Measurements from ENCODE around the gene NLRP3.
"Not testable (repeated sequence)": the region's sequence is repeated elsewhere in the genome, so short reads cannot be mapped to it uniquely, and the experiment has no call there.

NLRP3 gene

DNA sequence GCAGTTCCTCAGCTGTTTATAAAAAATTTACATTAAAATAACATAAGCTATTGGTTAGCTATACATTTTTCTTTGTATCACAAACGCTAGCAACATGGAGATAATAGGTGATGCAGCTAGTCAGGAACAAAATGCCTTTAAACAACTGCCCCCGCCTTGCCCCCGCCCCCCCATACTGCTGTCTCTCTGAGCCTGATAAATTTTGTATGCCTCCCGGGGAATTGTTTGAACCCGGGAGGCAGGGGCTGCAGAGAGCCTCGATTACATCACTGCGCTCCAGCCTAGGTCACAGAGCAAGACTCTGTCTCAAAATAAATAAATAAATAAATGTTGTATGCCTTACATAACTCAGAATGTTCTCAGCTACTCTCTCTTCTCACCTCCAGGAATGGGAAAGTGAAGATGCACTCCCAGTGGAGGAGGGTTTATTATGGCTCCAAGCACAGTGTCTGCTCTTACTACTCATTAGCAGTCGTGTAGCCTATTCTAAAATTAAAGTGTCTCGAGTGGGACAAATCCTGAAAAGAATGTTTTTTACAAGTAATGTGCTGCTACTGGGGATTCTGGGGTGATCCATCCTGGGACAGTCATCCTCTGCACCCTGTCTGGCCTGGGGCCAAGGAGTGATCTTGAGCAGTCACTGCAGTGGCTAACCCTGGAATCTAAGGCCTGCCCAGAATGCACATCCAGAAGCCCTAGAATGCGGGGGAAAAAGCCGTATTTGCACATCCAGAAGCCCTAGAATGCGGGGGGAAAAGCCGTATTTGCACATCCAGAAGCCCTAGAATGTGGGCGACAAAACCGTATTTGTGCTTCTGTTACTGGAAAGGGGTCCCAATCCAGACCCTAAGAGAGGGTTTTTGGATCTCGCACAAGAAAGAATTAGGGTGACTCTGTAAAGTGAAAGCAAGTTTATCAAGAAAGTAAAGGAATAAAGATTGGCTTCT, 44.9 kb upstream of the NLRP3 start:
- peaks cover 6% of the 10 kb centered on the region for H3K4me1 Mint-ChIP-seq
- peak overlapping the region in 2 of 3 experiments; percentile 36 to 48 for H3K27ac Mint-ChIP-seq
- H3K4me3 Mint-ChIP-seq: no peak overlapping the region
- peaks cover 4% of the 10 kb centered on the region for H3K36me3 Mint-ChIP-seq (ENCODE audit: low read depth)
- no peaks in the 10 kb centered on the region for H3K27me3 Mint-ChIP-seq (ENCODE audit: low read depth)
- H3K9me3 Mint-ChIP-seq: peaks cover 8% of the 10 kb centered on the region
- TF ChIP-seq, protein P1, sequence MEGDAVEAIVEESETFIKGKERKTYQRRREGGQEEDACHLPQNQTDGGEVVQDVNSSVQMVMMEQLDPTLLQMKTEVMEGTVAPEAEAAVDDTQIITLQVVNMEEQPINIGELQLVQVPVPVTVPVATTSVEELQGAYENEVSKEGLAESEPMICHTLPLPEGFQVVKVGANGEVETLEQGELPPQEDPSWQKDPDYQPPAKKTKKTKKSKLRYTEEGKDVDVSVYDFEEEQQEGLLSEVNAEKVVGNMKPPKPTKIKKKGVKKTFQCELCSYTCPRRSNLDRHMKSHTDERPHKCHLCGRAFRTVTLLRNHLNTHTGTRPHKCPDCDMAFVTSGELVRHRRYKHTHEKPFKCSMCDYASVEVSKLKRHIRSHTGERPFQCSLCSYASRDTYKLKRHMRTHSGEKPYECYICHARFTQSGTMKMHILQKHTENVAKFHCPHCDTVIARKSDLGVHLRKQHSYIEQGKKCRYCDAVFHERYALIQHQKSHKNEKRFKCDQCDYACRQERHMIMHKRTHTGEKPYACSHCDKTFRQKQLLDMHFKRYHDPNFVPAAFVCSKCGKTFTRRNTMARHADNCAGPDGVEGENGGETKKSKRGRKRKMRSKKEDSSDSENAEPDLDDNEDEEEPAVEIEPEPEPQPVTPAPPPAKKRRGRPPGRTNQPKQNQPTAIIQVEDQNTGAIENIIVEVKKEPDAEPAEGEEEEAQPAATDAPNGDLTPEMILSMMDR (IDR thresholded peaks at IDR 0.05; ENCODE audit: unreplicated experiment in 3 of 3): no peak

DNA sequence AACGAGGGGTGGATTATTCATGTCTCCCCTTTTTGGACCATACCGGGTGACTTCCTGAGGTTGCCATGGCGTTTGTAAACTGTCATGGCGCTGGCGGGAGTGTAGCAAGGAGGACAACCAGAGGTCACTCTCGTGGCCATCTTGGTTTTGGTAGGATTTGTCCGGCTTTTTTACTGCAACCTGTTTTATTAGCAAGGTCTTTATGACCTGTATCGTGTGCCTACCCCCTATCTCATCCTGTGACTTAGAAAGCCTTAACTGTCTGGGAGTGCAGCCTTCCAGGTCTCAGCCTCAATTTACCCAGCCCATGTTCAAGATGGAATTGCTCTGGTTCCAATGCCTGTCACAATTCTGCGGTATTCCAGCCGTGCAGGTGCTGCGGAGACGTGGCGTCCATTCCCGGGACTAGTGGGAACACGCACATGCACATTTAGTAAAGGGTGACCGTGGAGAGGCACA, 44.1 kb upstream of the NLRP3 start:
- no peaks in the 10 kb centered on the region for H3K27me3 Mint-ChIP-seq (ENCODE audit: low read depth)
- peaks cover 4% of the 10 kb centered on the region for H3K36me3 Mint-ChIP-seq (ENCODE audit: low read depth)
- TF ChIP-seq, protein P1 (IDR thresholded peaks at IDR 0.05; ENCODE audit: unreplicated experiment in 3 of 3): no peak
- peaks cover 6% of the 10 kb centered on the region for H3K4me1 Mint-ChIP-seq
- H3K9me3 Mint-ChIP-seq: peaks cover 8% of the 10 kb centered on the region
- H3K27ac Mint-ChIP-seq: no peak overlapping the region
- no peak overlapping the region for H3K4me3 Mint-ChIP-seq

DNA sequence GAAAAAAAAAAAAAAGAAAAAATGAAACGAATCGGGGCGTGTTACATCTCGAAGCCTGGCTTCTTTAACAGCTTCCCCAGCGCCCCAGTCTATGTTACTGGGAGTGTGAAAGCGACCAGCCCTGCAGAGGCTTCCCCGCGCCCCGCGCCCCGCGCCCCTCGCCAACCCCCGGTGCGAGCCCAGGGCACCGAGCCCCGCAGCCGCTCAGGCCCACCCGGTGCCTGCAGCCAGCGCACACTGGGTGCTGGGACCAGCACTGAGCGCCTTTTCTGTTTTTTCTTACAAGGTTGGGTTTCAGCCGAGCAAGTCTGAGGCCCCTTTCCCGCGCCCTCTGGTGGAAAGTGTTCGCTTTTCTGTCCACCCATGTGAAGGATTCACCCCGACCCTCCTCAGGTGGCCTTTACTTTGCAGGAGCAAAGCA, 42.2 kb upstream of the NLRP3 start:
- Mint-ChIP-seq H3K27ac (no peak overlapping the region), H3K4me1 (peaks cover 5% of the 10 kb centered on the region), H3K4me3 (no peak overlapping the region), H3K36me3 (ENCODE audit: low read depth) (no peaks in the 10 kb centered on the region), H3K27me3 (ENCODE audit: low read depth) (no peaks in the 10 kb centered on the region), H3K9me3 (peaks cover 4% of the 10 kb centered on the region)
- TF ChIP-seq, protein P1 (IDR thresholded peaks at IDR 0.05; ENCODE audit: unreplicated experiment in 3 of 3): peak in 1 of 3 experiments; percentile 27

DNA sequence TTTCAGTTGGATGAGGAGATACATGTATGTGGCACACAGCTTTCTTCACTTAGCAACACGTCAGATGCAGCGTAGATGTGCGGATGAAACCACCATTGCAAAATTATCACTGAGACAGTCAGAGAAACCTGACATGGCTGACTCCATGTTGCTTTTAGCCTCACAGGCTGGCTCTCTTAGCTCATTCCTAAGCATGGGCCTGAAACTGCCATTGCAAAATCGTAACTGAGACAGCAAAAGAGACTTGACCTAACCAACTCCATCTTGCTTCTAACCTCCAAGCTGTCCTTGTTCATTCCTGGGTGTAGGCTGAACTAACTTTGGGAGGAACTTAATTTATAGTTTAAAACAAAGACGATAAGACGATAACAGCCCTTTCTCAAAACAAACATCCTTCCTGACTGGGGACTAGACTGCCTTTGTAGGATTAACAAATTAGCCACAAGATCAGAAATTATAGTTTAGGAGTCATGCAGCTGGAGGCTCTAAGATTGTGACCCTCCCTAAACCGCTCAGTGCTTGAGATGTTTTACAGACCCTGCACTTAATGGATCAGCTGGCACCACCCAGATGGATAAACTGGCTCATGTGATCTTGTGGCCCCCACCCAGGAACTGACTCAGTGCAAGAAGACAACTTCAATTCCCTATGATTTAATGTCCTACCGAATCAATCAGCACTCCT, 41.2 kb upstream of the NLRP3 start:
- H3K4me3 Mint-ChIP-seq; H3K4me1 Mint-ChIP-seq; H3K36me3 Mint-ChIP-seq (ENCODE audit: low read depth); H3K9me3 Mint-ChIP-seq; H3K27ac Mint-ChIP-seq; H3K27me3 Mint-ChIP-seq (ENCODE audit: low read depth): not testable (repeated sequence)

DNA sequence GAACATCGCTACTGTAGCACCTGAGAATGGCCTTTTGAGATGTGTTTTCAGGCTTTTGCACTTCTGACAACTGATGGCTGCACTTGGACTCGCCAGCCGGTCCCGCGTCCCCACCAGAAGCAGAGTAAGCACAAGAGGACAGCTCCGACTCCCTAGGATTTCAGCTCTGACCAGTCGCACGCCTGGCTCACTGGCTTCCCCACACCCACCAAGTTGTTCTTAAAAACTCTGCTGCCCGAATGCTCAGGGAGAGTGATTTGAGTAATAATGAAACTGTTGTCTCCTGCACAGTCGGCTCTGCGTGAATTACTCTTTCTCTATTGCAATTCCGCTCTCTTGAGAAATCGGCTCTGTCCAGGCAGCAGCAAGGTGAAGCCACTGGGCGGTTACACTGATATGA, 40.2 kb upstream of the NLRP3 start:
- no peaks in the 10 kb centered on the region for H3K36me3 Mint-ChIP-seq (ENCODE audit: low read depth)
- no peaks in the 10 kb centered on the region for H3K4me1 Mint-ChIP-seq
- no peak overlapping the region for H3K27ac Mint-ChIP-seq
- TF ChIP-seq, protein P1 (IDR thresholded peaks at IDR 0.05; ENCODE audit: unreplicated experiment in 3 of 3): no peak
- H3K9me3 Mint-ChIP-seq: peaks cover 7% of the 10 kb centered on the region
- H3K27me3 Mint-ChIP-seq (ENCODE audit: low read depth): peaks cover 4% of the 10 kb centered on the region
- H3K4me3 Mint-ChIP-seq: no peak overlapping the region

DNA sequence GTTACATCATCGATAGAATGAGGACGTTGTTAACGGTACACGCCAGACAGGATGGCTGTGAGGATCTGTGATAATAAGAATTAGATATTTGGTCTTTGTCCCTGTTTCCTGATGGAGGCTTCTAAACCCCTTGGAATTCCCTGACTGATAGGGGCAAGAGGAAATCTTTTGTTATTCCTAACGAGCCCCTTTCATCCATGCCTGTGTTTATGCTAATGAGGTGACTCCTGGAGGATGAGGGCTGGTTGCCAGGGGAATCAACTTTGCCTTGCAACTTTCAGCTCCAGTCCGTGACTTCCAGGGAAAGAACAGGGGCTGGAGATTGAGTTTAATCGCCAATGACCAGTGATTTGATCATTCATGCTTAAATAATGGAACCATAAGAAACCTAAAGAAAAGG, 39.3 kb upstream of the NLRP3 start:
- peaks cover 7% of the 10 kb centered on the region for H3K9me3 Mint-ChIP-seq
- H3K36me3 Mint-ChIP-seq (ENCODE audit: low read depth): no peaks in the 10 kb centered on the region
- no peak overlapping the region for H3K4me3 Mint-ChIP-seq
- H3K4me1 Mint-ChIP-seq: no peaks in the 10 kb centered on the region
- TF ChIP-seq, protein P1 (IDR thresholded peaks at IDR 0.05; ENCODE audit: unreplicated experiment in 3 of 3): no peak
- H3K27ac Mint-ChIP-seq: peak overlapping the region in 1 of 3 experiments; percentile 29
- H3K27me3 Mint-ChIP-seq (ENCODE audit: low read depth): peaks cover 4% of the 10 kb centered on the region

DNA sequence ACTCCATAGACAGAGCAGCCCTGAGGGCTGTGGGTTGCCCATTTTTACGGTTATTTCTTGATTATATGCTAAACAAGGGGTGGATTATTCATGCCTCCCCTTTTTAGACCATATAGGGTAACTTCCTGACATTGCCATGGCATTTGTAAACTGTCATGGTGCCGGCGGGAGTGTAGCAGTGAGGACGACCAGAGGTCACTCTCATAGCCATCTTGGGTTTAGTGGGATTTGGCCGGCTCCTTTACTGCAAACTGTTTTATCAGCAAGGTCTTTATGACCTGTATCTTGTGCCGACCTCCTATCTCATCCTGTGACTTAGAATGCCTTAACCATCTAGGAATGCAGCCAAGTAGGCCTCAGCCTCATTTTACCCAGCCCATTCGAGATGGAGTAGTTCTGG, 38.3 kb upstream of the NLRP3 start:
- not testable (repeated sequence) for H3K4me1 Mint-ChIP-seq; H3K27me3 Mint-ChIP-seq (ENCODE audit: low read depth); H3K4me3 Mint-ChIP-seq; H3K27ac Mint-ChIP-seq; H3K36me3 Mint-ChIP-seq (ENCODE audit: low read depth); H3K9me3 Mint-ChIP-seq

Measured in nephron (organoid).